ENCODE data around the gene GLP2R. TPM values are rescaled to one million over a fixed set of nuclear protein-coding genes. Genes with fewer than 3 reads are reported as not detected.

The GLP2R gene
- total and polyA plus RNA-seq, 2 of the 13 experiments (the other 11 are each of a cell fraction or from before 2014, with no cell fraction given) = 0.65 to 1.4 TPM

GRCh38 chr17:9932491-9932890 is 106.8 kb downstream of the GLP2R start:
- H2AFZ ChIP-seq (ENCODE audit: low read length) = no peak overlapping the region
- POLR2A ChIA-PET = no interaction called here
- no TSS peak for BruUV-seq (replicated peaks)

GRCh38 chr17:9934331-9934730 is 108.6 kb downstream of the GLP2R start:
- no peak for ATAC-seq
- TF ChIP-seq POLR2AphosphoS2 (IDR thresholded peaks at IDR 0.05; ENCODE audit: low read depth, low read length) = no peak
- no peak for TF ChIP-seq PTBP1 (IDR thresholded peaks at IDR 0.05; ENCODE audit: low read depth, low read length, poor library complexity, severe bottlenecking)
- no peak for TF ChIP-seq TAF15 (IDR thresholded peaks at IDR 0.05; ENCODE audit: low read depth, low read length, poor library complexity, severe bottlenecking)
- no peak for TF ChIP-seq GLI4 (CRISPR knock-in tag; IDR thresholded peaks at IDR 0.05; ENCODE audit: borderline replicate concordance)
- no peak for TF ChIP-seq HMG20B (CRISPR knock-in tag; conservative IDR thresholded peaks at IDR 0.05)

More at GRCh38 chr17:9932491-9932890, 106.8 kb downstream of the GLP2R start:
- WGBS (ENCODE audit: low lambda C conversion rate) = 13% methylated on average over 2 of the region's 2 CpGs
- intact Hi-C loops (cut with micrococcal nuclease; ENCODE audit: unreplicated experiment) (no loop called here), in situ Hi-C loops (cut with HindIII; ENCODE audit: extremely low pct_ligation_motif_present, low pct_unique_long_range_greater_than_20kb) (no loop called here)
- no peaks in the 10 kb centered on the region for H3K4me1 ChIP-seq (ENCODE audit: insufficient read depth, low read length)
- H3K36me3 ChIP-seq (replicated peaks in 1 of 2; ENCODE audit: control insufficient read depth in 1 of 2, insufficient read depth in 2 of 2, low read length in 2 of 2) = no peaks in the 10 kb centered on the region
- H3K4me2 ChIP-seq (ENCODE audit: low read depth, low read length) = no peak overlapping the region
- no peak for ATAC-seq
- H4K20me1 ChIP-seq (ENCODE audit: insufficient read depth, low read length) = 0 out of 2 replicates have a peak, but pooled peaks cover 3% of the 10 kb centered on the region
- H3K9ac ChIP-seq (ENCODE audit: insufficient read depth, low read depth, low read length) = no peak overlapping the region
- TF ChIP-seq ZFP37 (CRISPR knock-in tag; IDR thresholded peaks at IDR 0.05; ENCODE audit: borderline replicate concordance) (no peak), HNRNPH1 (optimal IDR thresholded peaks at IDR 0.05; ENCODE audit: low read depth, low read length) (no peak), ZNF468 (CRISPR knock-in tag; IDR thresholded peaks at IDR 0.05) (no peak), ZNF234 (CRISPR knock-in tag; conservative IDR thresholded peaks at IDR 0.05) (no peak), KDM6A (CRISPR knock-in tag; IDR thresholded peaks at IDR 0.05; ENCODE audit: low read depth) (no peak), ZSCAN31 (CRISPR knock-in tag; IDR thresholded peaks at IDR 0.05; ENCODE audit: low read depth) (no peak), MAFF (IDR thresholded peaks at IDR 0.05; ENCODE audit: low read depth, low read length) (no peak), ZBTB34 (CRISPR knock-in tag; IDR thresholded peaks at IDR 0.05) (no peak), RCOR2 (CRISPR knock-in tag; IDR thresholded peaks at IDR 0.05) (no peak)
- no peak overlapping the region for H3K4me3 ChIP-seq (replicated peaks in 1 of 3; ENCODE audit: insufficient read depth in 1 of 3, low read depth in 2 of 3, low read length in 3 of 3)
- no peak for FAIRE-seq
- no peaks in the 10 kb centered on the region for H3K79me2 ChIP-seq (ENCODE audit: insufficient read depth, low read length)
- CTCF ChIA-PET (ENCODE audit: low intra/inter-chr PET ratio, low total read pairs) = no interaction called here
- H3K9me3 ChIP-seq (ENCODE audit: low read length) = no peaks in the 10 kb centered on the region
- H3K27ac ChIP-seq (ENCODE audit: extremely low read length, insufficient read depth, low read length) = no peak overlapping the region
- DNase-seq (ENCODE audit: low spot score) = no peak
- peaks cover 2 to 21% of the 10 kb centered on the region in 2 experiments; a peak in 3 of 5 replicates for H3K27me3 ChIP-seq (ENCODE audit: control insufficient read depth in 1 of 2, insufficient read depth in 2 of 2, low read length in 2 of 2)

More at GRCh38 chr17:9934331-9934730, 108.6 kb downstream of the GLP2R start:
- no peak overlapping the region for H3K27ac ChIP-seq (ENCODE audit: extremely low read length, insufficient read depth, low read length)
- no peak overlapping the region for H3K9ac ChIP-seq (ENCODE audit: insufficient read depth, low read depth, low read length)
- 39% methylated on average over 6 of the region's 7 CpGs for WGBS (ENCODE audit: low lambda C conversion rate)
- DNase-seq (ENCODE audit: low spot score) = no peak
- ChIA-PET POLR2A (no interaction called here), CTCF (ENCODE audit: low intra/inter-chr PET ratio, low total read pairs) (no interaction called here)
- FAIRE-seq = no peak
- H3K4me3 ChIP-seq (replicated peaks in 1 of 3; ENCODE audit: insufficient read depth in 1 of 3, low read depth in 2 of 3, low read length in 3 of 3) = no peak overlapping the region
- H3K4me2 ChIP-seq (ENCODE audit: low read depth, low read length) = no peak overlapping the region
- in situ Hi-C loops (cut with HindIII; ENCODE audit: extremely low pct_ligation_motif_present, low pct_unique_long_range_greater_than_20kb) (no loop called here), intact Hi-C loops (cut with micrococcal nuclease; ENCODE audit: unreplicated experiment) (no loop called here)
- 0 out of 2 replicates have a peak, but pooled peaks cover 3% of the 10 kb centered on the region for H4K20me1 ChIP-seq (ENCODE audit: insufficient read depth, low read length)
- H3K36me3 ChIP-seq (replicated peaks in 1 of 2; ENCODE audit: control insufficient read depth in 1 of 2, insufficient read depth in 2 of 2, low read length in 2 of 2) = no peaks in the 10 kb centered on the region
- no peaks in the 10 kb centered on the region for H3K9me3 ChIP-seq (ENCODE audit: low read length)
- H3K79me2 ChIP-seq (ENCODE audit: insufficient read depth, low read length) = no peaks in the 10 kb centered on the region
- BruUV-seq (replicated peaks) = no TSS peak
- H3K4me1 ChIP-seq (ENCODE audit: insufficient read depth, low read length) = no peaks in the 10 kb centered on the region
- H2AFZ ChIP-seq (ENCODE audit: low read length) = no peak overlapping the region
- peaks cover 2 to 18% of the 10 kb centered on the region in 2 experiments; a peak in 3 of 5 replicates for H3K27me3 ChIP-seq (ENCODE audit: control insufficient read depth in 1 of 2, insufficient read depth in 2 of 2, low read length in 2 of 2)
